ENCODE measurements around the gene TOP3B.

Gene TOP3B

DNA sequence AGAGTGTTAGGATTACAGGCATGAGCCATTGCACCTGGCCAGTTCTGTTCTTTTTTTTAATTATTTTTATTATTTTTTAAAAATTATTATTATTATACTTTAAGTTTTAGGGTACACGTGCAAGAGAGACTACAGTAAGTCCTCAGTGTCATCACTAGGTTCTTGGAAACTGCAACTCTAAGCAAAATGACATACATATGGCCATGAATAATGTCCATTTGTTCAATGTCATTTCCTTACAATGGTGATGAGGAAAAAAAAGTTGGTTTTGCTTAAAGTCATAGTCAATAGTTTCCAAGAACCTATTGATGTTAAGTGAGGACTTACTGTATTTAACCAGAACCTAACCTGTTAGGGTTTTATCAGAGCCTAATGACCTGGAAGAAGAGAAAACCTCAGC lies 29.4 kb upstream of the TOP3B start:
- DNase-seq, result no peak

GRCh38 chr22:22010358-22010757 lies 27.8 kb upstream of the TOP3B start:
- no peak for DNase-seq

GRCh38 chr22:22009661-22010060 lies 27.1 kb upstream of the TOP3B start:
- DNase-seq, result no peak

DNA sequence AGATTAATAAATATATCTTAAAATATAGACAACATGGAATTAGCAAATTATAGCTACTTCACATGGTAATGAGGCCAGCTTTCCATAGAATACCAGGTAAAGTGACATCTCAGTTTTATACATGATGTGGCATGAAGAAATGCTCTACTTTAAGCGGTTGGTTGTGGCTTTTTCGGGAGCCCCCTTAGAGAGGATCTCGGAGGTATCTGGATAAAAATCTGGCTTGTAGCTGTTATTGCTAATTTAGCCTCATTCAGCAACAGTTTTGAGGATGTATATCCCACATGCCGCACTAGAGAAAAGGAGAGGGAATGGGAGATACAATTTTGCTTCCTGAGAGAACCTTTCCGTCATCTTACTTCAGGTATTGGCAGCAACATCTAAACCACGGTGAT lies 24.0 kb upstream of the TOP3B start:
- no peak for DNase-seq

- DNase-seq, result no peak
These were observed 23.5 kb upstream of the TOP3B start for GRCh38 chr22:22005945-22006595.

GRCh38 chr22:22003233-22003632 lies 20.6 kb upstream of the TOP3B start:
- no peak for DNase-seq

GRCh38 chr22:22002526-22003055 lies 20.0 kb upstream of the TOP3B start:
- DNase-seq, result no peak

- DNase-seq, result no peak
These were observed 19.3 kb upstream of the TOP3B start for GRCh38 chr22:22001664-22002525.

GRCh38 chr22:21998595-21999247 lies 16.1 kb upstream of the TOP3B start:
- DNase-seq, result no peak

DNA sequence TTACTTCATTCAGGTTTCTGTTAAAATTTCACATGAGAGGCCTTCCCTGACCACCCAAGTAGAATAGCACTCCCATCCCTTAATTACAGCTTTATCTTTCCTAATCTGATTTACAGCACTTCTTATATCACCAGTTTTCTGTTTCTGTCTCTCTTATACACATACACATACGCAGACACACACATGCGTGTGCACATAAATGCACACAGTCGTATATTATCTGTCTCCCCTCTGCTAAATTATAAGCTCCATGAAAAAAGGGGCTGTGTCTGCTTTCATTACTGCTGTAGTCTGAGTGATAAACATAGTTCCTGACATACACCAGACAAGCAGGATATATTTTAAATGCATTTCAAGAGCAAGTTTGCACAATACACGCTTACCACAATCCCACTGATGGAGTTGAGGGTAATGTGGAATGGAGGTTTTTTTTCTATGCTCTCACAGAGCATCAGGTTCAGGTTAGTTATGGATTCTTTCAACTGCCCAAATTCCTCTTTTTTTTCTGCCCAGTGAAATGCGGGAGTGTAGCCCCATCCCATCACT lies 13.7 kb upstream of the TOP3B start:
- no peak for DNase-seq

DNA sequence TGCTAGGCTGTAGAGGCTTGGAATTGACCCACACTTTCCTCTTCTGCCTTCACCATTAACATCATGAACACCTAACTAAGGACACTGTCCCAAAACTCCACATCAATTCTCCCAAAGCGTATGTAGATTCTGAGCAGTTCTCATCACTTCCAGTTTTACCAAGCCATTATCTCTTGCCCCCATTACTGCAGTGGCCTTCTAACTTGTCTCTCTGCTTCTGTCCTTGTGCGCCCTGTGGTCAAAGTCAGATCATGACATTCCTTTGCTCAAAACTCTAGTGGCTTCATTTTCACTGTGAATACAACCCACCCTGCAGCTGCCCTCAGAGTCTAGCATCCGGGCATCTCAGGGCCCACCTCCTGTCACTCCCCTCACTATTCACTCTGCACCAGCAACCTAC lies 13.1 kb upstream of the TOP3B start:
- DNase-seq, result no peak

- DNase-seq, result no peak
These were observed 12.4 kb upstream of the TOP3B start for GRCh38 chr22:21994881-21995444.

DNA sequence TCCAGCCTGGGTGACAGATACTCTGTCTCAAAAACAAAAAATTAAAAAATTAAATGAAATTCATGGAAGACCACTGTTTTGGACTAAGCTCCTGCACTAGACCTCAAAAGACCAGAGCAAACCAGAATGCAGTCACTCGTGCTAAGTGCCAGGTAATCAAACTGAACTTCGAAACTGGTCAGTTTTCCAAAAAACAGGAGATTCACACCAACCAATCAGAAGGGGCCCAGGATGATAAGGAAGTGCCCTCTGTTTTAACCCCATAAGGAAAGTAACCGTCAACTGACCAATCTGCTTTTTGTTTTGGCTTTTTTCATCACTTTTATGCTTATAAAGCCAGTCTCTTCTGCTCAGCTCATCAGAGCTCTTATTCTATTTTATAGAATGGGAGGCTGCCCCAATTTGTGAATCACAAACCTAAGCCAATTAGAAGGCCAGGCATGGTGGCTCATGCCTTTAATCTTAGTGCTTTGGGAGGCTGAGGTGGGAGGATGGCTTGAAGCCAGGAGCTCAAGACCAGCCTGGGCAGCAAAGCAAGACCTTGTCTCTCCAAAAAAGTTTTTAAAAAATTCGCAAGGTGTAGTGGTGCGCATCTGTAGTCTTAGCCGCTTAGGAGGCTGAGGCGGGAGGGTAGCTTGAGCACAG lies 10.1 kb upstream of the TOP3B start:
- DNase-seq, result no peak

GRCh38 chr22:21991774-21992173 lies 9.2 kb upstream of the TOP3B start:
- no peak for DNase-seq

GRCh38 chr22:21991304-21991596 lies 8.7 kb upstream of the TOP3B start:
- DNase-seq, result no peak

- no peak for DNase-seq
These were observed 8.1 kb upstream of the TOP3B start for GRCh38 chr22:21990445-21991303.

DNA sequence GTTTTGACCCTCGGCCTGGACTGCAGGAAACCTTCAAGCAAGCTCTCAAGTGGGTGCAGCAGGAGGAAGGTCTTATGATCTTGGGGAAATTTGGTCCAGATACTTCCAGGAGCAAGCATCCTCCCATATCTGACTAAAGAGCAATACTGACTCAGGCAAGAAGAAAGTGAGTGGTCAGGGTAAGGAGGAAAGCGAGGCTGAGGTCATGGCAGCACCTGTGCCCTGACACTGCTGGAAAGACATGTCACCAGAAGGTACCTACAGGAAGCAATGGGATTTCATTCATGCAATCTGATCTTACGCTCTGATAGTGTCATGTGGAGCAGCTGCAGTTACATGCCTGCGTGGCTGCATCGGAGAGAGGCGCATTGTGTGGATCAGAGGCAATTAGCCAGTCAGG lies 6.5 kb upstream of the TOP3B start:
- DNase-seq, result no peak

GRCh38 chr22:21985214-21985613 lies 2.6 kb upstream of the TOP3B start:
- DNase-seq, result no peak

- DNase-seq, result peak; percentile 4
These were observed 2.2 kb upstream of the TOP3B start for GRCh38 chr22:21984793-21985192.

DNA sequence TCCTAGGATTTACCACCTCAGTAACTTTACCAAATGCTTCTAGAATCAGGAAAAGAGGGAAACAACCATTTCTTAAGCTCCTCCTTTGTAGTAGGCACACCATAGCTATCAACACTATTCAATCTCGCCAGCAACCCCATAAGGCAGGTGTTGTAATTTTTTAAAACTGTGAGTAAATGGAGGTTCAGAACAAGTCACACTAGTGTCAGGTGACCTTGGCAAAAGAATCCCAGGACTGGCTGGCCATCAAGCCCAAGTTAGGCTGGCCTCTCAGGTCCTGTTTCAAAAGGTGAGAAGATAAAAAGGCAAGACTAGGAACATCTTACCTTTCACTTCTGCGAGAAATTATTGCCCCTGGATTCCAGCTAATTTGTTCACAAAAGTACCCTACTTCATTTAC lies 713 bp downstream of the TOP3B start:
- no peak for DNase-seq

DNA sequence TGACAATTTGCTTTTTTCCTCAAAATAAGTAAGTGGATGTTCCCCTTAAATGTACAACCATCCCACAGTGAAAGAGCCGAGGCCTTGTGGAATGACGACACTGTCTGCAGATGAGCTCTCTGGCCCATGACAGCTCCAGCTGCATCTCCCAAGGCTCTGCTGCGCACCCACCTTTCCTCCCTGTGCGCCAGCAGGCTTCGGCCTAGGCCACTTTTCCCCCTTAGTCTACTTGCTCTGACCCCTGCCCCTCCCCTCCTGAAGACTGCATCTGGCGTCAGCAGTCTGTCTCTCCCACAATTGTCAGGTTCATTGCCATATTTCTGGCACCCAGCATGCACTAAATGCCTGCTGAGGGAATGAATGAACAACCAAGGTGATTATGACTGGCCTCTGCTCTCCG lies 2.0 kb downstream of the TOP3B start:
- no peak for DNase-seq

Measured in fibroblast of skin of right biceps (primary cell).